Parathyroid adenoma (tissue), 2 donors: ENCODE data around the gene PRRC2B.

Experiments used
- H2AFZ ChIP-seq: fragments of 300-600 bp; sonication (generic); one replicate; pipeline ENCODE4 v1.7.0; 2017; ENCODE audit warnings: antibody characterized with exemption, mild to moderate bottlenecking
- H3K27ac ChIP-seq: fragments of 300-600 bp; sonication (generic); one replicate; pipeline ENCODE4 v1.7.0; 2017
- H3K27me3 ChIP-seq: fragments of 300-600 bp; sonication (generic); one replicate; pipeline ENCODE4 v1.7.0; 2017; ENCODE audit warnings: low read length; ENCODE audit not compliant: control insufficient read depth, insufficient read depth
- H3K36me3 ChIP-seq: fragments of 300-600 bp; sonication (generic); one replicate; pipeline ENCODE4 v1.7.0; 2017; ENCODE audit warnings: low read length; ENCODE audit not compliant: control insufficient read depth, insufficient read depth
- H3K4me1 ChIP-seq: fragments of 300-600 bp; sonication (generic); one replicate; pipeline ENCODE4 v1.7.0; 2017; ENCODE audit warnings: control low read depth
- H3K4me2 ChIP-seq: fragments of 300-600 bp; sonication (generic); one replicate; pipeline ENCODE4 v1.7.0; 2017; ENCODE audit warnings: low read length
- H3K4me3 ChIP-seq: fragments of 300-600 bp; sonication (generic); one replicate; pipeline ENCODE4 v1.7.0; 2017; ENCODE audit warnings: low read depth, low read length
- H3K79me2 ChIP-seq: fragments of 300-600 bp; sonication (generic); one replicate; pipeline ENCODE4 v1.7.0; 2017; ENCODE audit warnings: control low read depth
- H3K9ac ChIP-seq: fragments of 300-600 bp; sonication (generic); one replicate; pipeline ENCODE4 v1.7.0; 2017; ENCODE audit warnings: mild to moderate bottlenecking
- H3K9me3 ChIP-seq: fragments of 300-600 bp; sonication (generic); one replicate; pipeline ENCODE4 v1.7.0; 2017; ENCODE audit warnings: low read length; ENCODE audit not compliant: control insufficient read depth
- CTCF ChIP-seq: fragments of 300-600 bp; sonication (generic); IDR thresholded peaks from one replicate; pipeline ENCODE4 v1.7.0; 2017; ENCODE audit warnings: antibody characterized with exemption, mild to moderate bottlenecking
- donor health status: primary hyperparathyroidism.

Gene PRRC2B

GRCh38 chr9:131539223-131539923, 145.5 kb downstream of the PRRC2B start:
- Histone ChIP-seq H3K36me3 (no peaks in the 10 kb centered on the region), H3K27me3 (no peaks in the 10 kb centered on the region), H3K9ac (no peak overlapping the region), H3K4me2 (no peak overlapping the region), H3K4me3 (no peak overlapping the region), H3K4me1 (no peaks in the 10 kb centered on the region), H3K79me2 (no peaks in the 10 kb centered on the region), H3K9me3 (no peaks in the 10 kb centered on the region), H3K27ac (no peak overlapping the region), H2AFZ (no peak overlapping the region)
- no peak for TF ChIP-seq CTCF

GRCh38 chr9:131543141-131543540, 149.3 kb downstream of the PRRC2B start:
- no peak overlapping the region for H3K4me2 ChIP-seq
- H3K4me1 ChIP-seq: no peaks in the 10 kb centered on the region
- no peak for TF ChIP-seq CTCF
- H2AFZ ChIP-seq: no peak overlapping the region
- no peaks in the 10 kb centered on the region for H3K9me3 ChIP-seq
- H3K79me2 ChIP-seq: no peaks in the 10 kb centered on the region
- H3K36me3 ChIP-seq: no peaks in the 10 kb centered on the region
- no peak overlapping the region for H3K27ac ChIP-seq
- no peak overlapping the region for H3K4me3 ChIP-seq
- no peaks in the 10 kb centered on the region for H3K27me3 ChIP-seq
- no peak overlapping the region for H3K9ac ChIP-seq

GRCh38 chr9:131545003-131545785, 151.3 kb downstream of the PRRC2B start, which contains the start of gene PRRT1B:
PRRT1B (plus strand) TSS chr9:131545523; CDS start chr9:131545616, 93 bp downstream.
- H3K36me3 ChIP-seq: no peaks in the 10 kb centered on the region
- H3K9ac ChIP-seq: no peak within 1 kb of the TSS
- H3K79me2 ChIP-seq: no peaks in the 10 kb centered on the region
- H2AFZ ChIP-seq: peak within 1 kb of the TSS; percentile 42
- TF ChIP-seq CTCF: no peak
- no peak within 1 kb of the TSS for H3K27ac ChIP-seq
- no peaks in the 10 kb centered on the region for H3K27me3 ChIP-seq
- H3K4me1 ChIP-seq: no peaks in the 10 kb centered on the region
- H3K4me3 ChIP-seq: no peak within 1 kb of the TSS
- H3K9me3 ChIP-seq: no peaks in the 10 kb centered on the region
- peak within 1 kb of the TSS; percentile 26 for H3K4me2 ChIP-seq

- H3K36me3 ChIP-seq: no peaks in the 10 kb centered on the region
- no peak overlapping the region for H2AFZ ChIP-seq
- H3K27me3 ChIP-seq: no peaks in the 10 kb centered on the region
- H3K79me2 ChIP-seq: no peaks in the 10 kb centered on the region
- H3K4me2 ChIP-seq: no peak overlapping the region
- H3K4me3 ChIP-seq: no peak overlapping the region
- H3K9ac ChIP-seq: no peak overlapping the region
- no peaks in the 10 kb centered on the region for H3K9me3 ChIP-seq
- H3K27ac ChIP-seq: no peak overlapping the region
- TF ChIP-seq CTCF: no peak
- H3K4me1 ChIP-seq: no peaks in the 10 kb centered on the region
These were observed 152.0 kb downstream of the PRRC2B start for GRCh38 chr9:131545786-131546335.
